ENCODE measurements around the gene AFG1L.

The AFG1L gene

DNA sequence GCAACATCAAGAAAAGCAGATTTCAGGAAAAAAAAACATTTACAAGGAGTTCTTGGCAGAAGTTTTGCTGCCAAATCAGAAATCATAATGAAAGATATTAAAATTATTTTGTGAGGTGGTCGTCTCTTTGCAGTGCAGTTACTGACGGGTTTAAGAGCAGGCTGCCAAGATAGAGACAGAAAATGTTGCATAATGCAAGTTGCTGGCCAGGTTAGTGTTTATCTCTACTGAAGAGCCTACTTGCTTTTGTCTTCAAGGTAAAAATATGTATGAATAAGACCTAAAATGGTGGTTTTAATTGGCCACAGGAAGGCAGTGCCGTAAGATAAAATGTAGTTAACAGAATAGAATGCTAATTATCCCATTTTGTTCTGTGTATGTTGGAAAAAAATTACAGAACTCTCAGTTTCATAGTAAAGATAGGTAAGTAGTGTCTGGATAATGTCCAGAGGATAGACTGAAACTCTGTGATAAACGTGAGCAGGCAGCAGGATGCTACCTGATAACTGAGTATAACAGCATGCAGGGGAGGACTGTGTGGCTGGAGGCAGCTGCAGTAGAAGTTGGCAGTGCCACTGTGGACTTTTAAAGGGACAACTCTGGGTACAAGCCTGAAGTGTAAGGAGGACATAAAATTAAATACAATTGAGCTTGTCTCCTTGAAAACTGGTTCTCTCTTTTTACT lies 279.7 kb downstream of the AFG1L start:
- TF ChIP-seq, protein P1, sequence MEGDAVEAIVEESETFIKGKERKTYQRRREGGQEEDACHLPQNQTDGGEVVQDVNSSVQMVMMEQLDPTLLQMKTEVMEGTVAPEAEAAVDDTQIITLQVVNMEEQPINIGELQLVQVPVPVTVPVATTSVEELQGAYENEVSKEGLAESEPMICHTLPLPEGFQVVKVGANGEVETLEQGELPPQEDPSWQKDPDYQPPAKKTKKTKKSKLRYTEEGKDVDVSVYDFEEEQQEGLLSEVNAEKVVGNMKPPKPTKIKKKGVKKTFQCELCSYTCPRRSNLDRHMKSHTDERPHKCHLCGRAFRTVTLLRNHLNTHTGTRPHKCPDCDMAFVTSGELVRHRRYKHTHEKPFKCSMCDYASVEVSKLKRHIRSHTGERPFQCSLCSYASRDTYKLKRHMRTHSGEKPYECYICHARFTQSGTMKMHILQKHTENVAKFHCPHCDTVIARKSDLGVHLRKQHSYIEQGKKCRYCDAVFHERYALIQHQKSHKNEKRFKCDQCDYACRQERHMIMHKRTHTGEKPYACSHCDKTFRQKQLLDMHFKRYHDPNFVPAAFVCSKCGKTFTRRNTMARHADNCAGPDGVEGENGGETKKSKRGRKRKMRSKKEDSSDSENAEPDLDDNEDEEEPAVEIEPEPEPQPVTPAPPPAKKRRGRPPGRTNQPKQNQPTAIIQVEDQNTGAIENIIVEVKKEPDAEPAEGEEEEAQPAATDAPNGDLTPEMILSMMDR (IDR thresholded peaks at IDR 0.05; ENCODE audit: low read depth, low read length, missing control alignments) = no peak
- H3K4me3 ChIP-seq (replicated peaks; ENCODE audit: low read depth, low read length) = no peak overlapping the region
- no peak for DNase-seq (ENCODE audit: extremely low read depth, low read depth)
